Glutamatergic neuron (in vitro differentiated cells): ENCODE results near the gene BANF2. TPM values are rescaled to one million over a fixed set of nuclear protein-coding genes. Genes with fewer than 3 reads are reported as not detected.

ENCODE experiments used
- DNase-seq: peaks from one replicate; pipeline ENCODE4 v3.0.0; 2022
- H3K27ac Mint-ChIP-seq: one replicate; pipeline ENCODE4 v1.8.0; 2020; ENCODE audit warnings: mild to moderate bottlenecking, mixed read lengths, inconsistent platforms; ENCODE audit not compliant: unreplicated experiment
- H3K27me3 Mint-ChIP-seq: one replicate; pipeline ENCODE4 v1.8.0; 2020; ENCODE audit warnings: mild to moderate bottlenecking, moderate library complexity, mixed read lengths, inconsistent platforms; ENCODE audit not compliant: unreplicated experiment
- H3K36me3 Mint-ChIP-seq: one replicate; pipeline ENCODE4 v1.8.0; 2020; ENCODE audit warnings: mild to moderate bottlenecking, mixed read lengths, inconsistent platforms; ENCODE audit not compliant: unreplicated experiment
- H3K4me1 Mint-ChIP-seq: one replicate; pipeline ENCODE4 v1.8.0; 2020; ENCODE audit warnings: mild to moderate bottlenecking, low read depth, mixed read lengths, inconsistent platforms; ENCODE audit not compliant: unreplicated experiment
- H3K4me3 Mint-ChIP-seq: one replicate; pipeline ENCODE4 v1.8.0; 2020; ENCODE audit warnings: mild to moderate bottlenecking, mixed read lengths, inconsistent platforms; ENCODE audit not compliant: unreplicated experiment
- H3K9me3 Mint-ChIP-seq: one replicate; pipeline ENCODE4 v1.8.0; 2020; ENCODE audit warnings: mild to moderate bottlenecking, moderate library complexity, mixed read lengths, inconsistent platforms; ENCODE audit not compliant: unreplicated experiment
- CTCF ChIP-seq: fragments of 200-600 bp; sonication (generic); IDR thresholded peaks from one replicate; pipeline ENCODE4 v1.5.0; 2021; ENCODE audit not compliant: partially characterized antibody, unreplicated experiment
- total RNA-seq: library from RNA; stranded (reverse); fragmentation: NEBNext Ultra II Directional; extraction: Animal tissue kit (Norgen Biotek cat#: 25700); gene quantifications from one replicate; pipeline ENCODE4 v1.2.1, GENCODE V29; 2021; ENCODE audit not compliant: unreplicated experiment

The BANF2 gene
- total RNA-seq, 1 donor from 2014 or later, result not detected

- Mint-ChIP-seq H3K27ac (no peak overlapping the region), H3K4me1 (peaks cover 4% of the 10 kb centered on the region), H3K9me3 (no peaks in the 10 kb centered on the region), H3K27me3 (no peaks in the 10 kb centered on the region), H3K4me3 (no peak overlapping the region), H3K36me3 (no peaks in the 10 kb centered on the region)
- DNase-seq, result no peak
- TF ChIP-seq CTCF, result no peak
Observed at GRCh38 chr20:17747431-17747846, 47.7 kb downstream of the BANF2 start.

- Mint-ChIP-seq H3K27me3 (no peaks in the 10 kb centered on the region), H3K36me3 (no peaks in the 10 kb centered on the region), H3K4me3 (no peak overlapping the region), H3K4me1 (peaks cover 4% of the 10 kb centered on the region), H3K27ac (no peak overlapping the region), H3K9me3 (no peaks in the 10 kb centered on the region)
- no peak for DNase-seq
- TF ChIP-seq CTCF, result no peak
Observed at GRCh38 chr20:17748279-17748678, 48.5 kb downstream of the BANF2 start.

- H3K27me3 Mint-ChIP-seq, result no peaks in the 10 kb centered on the region
- H3K4me3 Mint-ChIP-seq, result no peak overlapping the region
- H3K9me3 Mint-ChIP-seq, result no peaks in the 10 kb centered on the region
- DNase-seq, result no peak
- no peak overlapping the region for H3K27ac Mint-ChIP-seq
- TF ChIP-seq CTCF, result no peak
- peaks cover 4% of the 10 kb centered on the region for H3K4me1 Mint-ChIP-seq
- peaks cover 7% of the 10 kb centered on the region for H3K36me3 Mint-ChIP-seq
Observed at GRCh38 chr20:17749626-17749977, 49.8 kb downstream of the BANF2 start.

- DNase-seq, result no peak
- peaks cover 7% of the 10 kb centered on the region for H3K36me3 Mint-ChIP-seq
Observed at GRCh38 chr20:17749978-17750721, 50.4 kb downstream of the BANF2 start.

More at GRCh38 chr20:17749978-17750721, 50.4 kb downstream of the BANF2 start:
- no peak overlapping the region for H3K27ac Mint-ChIP-seq
- no peak overlapping the region for H3K4me3 Mint-ChIP-seq
- H3K9me3 Mint-ChIP-seq, result no peaks in the 10 kb centered on the region
- no peak for TF ChIP-seq CTCF
- H3K4me1 Mint-ChIP-seq, result peaks cover 4% of the 10 kb centered on the region
- no peaks in the 10 kb centered on the region for H3K27me3 Mint-ChIP-seq
